ENCODE data around the gene LAPTM5.
"Not testable (repeated sequence)": the region's sequence is repeated elsewhere in the genome, so short reads cannot be mapped to it uniquely, and the experiment has no call there.

The LAPTM5 gene

GRCh38 chr1:30790850-30791778 lies 33.5 kb upstream of the LAPTM5 start:
- no peak for TF ChIP-seq EZH2 (optimal IDR thresholded peaks at IDR 0.05; ENCODE audit: low read depth, low read length)
- no peaks in the 10 kb centered on the region for H3K9me3 ChIP-seq (replicated peaks; ENCODE audit: insufficient read depth, low read length)
- H3K9ac ChIP-seq (ENCODE audit: low read length): no peak overlapping the region
- H3K9me2 ChIP-seq (replicated peaks; ENCODE audit: insufficient read depth, low read length): no peaks in the 10 kb centered on the region
- no peaks in the 10 kb centered on the region for H3K36me3 ChIP-seq (replicated peaks; ENCODE audit: insufficient read depth, low read length)
- H4K20me1 ChIP-seq (ENCODE audit: insufficient read depth, low read length): no peaks in the 10 kb centered on the region
- H3K4me2 ChIP-seq (ENCODE audit: low read depth, low read length): peak overlapping the region; percentile 30; the same call in 1 of the 2 replicates
- H3K27me3 ChIP-seq (replicated peaks; ENCODE audit: insufficient read depth, low read length): peaks cover 36% of the 10 kb centered on the region
- DNase-seq: peak; percentile 40
- 0 out of 2 replicates have a peak, but pooled peaks cover 4% of the 10 kb centered on the region for H3F3A ChIP-seq (ENCODE audit: insufficient read depth, low read length)
- no peak overlapping the region for H3K4me3 ChIP-seq (ENCODE audit: low read length)
- H3K4me1 ChIP-seq (ENCODE audit: low read length): peaks cover 9% of the 10 kb centered on the region
- no peak overlapping the region for H3K27ac ChIP-seq (ENCODE audit: low read length)
- no peaks in the 10 kb centered on the region for H3K79me2 ChIP-seq (ENCODE audit: low read length)
- H2AFZ ChIP-seq (ENCODE audit: low read length): no peak overlapping the region

DNA sequence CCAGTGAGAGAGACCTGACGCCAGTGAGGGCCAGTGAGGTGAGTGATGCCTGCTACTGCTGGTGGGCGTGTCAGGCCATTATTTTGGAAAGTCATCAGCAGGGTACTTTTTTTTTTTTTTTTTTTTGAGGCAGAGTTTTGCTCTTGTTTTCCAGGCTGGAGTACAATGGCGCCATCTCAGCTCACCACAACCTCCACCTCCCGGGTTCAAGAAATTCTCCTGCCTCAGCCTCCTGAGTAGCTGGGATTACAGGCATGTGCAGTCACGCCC lies 32.6 kb upstream of the LAPTM5 start:
- H3K9me2 ChIP-seq (replicated peaks; ENCODE audit: insufficient read depth, low read length): not testable (repeated sequence)

GRCh38 chr1:30789388-30790255 lies 32.0 kb upstream of the LAPTM5 start:
- Histone ChIP-seq H3K79me2 (ENCODE audit: low read length) (no peaks in the 10 kb centered on the region), H3K4me2 (ENCODE audit: low read depth, low read length) (no peak overlapping the region), H4K20me1 (ENCODE audit: insufficient read depth, low read length) (no peaks in the 10 kb centered on the region), H3K36me3 (replicated peaks; ENCODE audit: insufficient read depth, low read length) (no peaks in the 10 kb centered on the region), H3K9ac (ENCODE audit: low read length) (no peak overlapping the region), H3K27ac (ENCODE audit: low read length) (no peak overlapping the region), H3K4me1 (ENCODE audit: low read length) (peaks cover 9% of the 10 kb centered on the region), H2AFZ (ENCODE audit: low read length) (no peak overlapping the region), H3K27me3 (replicated peaks; ENCODE audit: insufficient read depth, low read length) (peaks cover 43% of the 10 kb centered on the region), H3K9me3 (replicated peaks; ENCODE audit: insufficient read depth, low read length) (no peaks in the 10 kb centered on the region), H3K9me2 (replicated peaks; ENCODE audit: insufficient read depth, low read length) (no peaks in the 10 kb centered on the region), H3K4me3 (ENCODE audit: low read length) (no peak overlapping the region), H3F3A (ENCODE audit: insufficient read depth, low read length) (0 out of 2 replicates have a peak, but pooled peaks cover 4% of the 10 kb centered on the region)
- TF ChIP-seq EZH2phosphoT487 (IDR thresholded peaks at IDR 0.05; ENCODE audit: low read length) (no peak), EZH2 (optimal IDR thresholded peaks at IDR 0.05; ENCODE audit: low read depth, low read length) (no peak), CTCF (IDR thresholded peaks at IDR 0.05; ENCODE audit: low read length) (no peak)
- DNase-seq: no peak

More for the DNA sequence above, 32.6 kb upstream of the LAPTM5 start:
- H2AFZ ChIP-seq (ENCODE audit: low read length); H3K4me3 ChIP-seq (ENCODE audit: low read length); H3K4me2 ChIP-seq (ENCODE audit: low read depth, low read length); H3K79me2 ChIP-seq (ENCODE audit: low read length); H3K27ac ChIP-seq (ENCODE audit: low read length); DNase-seq; H3K9ac ChIP-seq (ENCODE audit: low read length); H3K4me1 ChIP-seq (ENCODE audit: low read length); H4K20me1 ChIP-seq (ENCODE audit: insufficient read depth, low read length); H3F3A ChIP-seq (ENCODE audit: insufficient read depth, low read length); H3K9me3 ChIP-seq (replicated peaks; ENCODE audit: insufficient read depth, low read length); H3K36me3 ChIP-seq (replicated peaks; ENCODE audit: insufficient read depth, low read length): not testable (repeated sequence)
- peaks cover 40% of the 10 kb centered on the region for H3K27me3 ChIP-seq (replicated peaks; ENCODE audit: insufficient read depth, low read length)

DNA sequence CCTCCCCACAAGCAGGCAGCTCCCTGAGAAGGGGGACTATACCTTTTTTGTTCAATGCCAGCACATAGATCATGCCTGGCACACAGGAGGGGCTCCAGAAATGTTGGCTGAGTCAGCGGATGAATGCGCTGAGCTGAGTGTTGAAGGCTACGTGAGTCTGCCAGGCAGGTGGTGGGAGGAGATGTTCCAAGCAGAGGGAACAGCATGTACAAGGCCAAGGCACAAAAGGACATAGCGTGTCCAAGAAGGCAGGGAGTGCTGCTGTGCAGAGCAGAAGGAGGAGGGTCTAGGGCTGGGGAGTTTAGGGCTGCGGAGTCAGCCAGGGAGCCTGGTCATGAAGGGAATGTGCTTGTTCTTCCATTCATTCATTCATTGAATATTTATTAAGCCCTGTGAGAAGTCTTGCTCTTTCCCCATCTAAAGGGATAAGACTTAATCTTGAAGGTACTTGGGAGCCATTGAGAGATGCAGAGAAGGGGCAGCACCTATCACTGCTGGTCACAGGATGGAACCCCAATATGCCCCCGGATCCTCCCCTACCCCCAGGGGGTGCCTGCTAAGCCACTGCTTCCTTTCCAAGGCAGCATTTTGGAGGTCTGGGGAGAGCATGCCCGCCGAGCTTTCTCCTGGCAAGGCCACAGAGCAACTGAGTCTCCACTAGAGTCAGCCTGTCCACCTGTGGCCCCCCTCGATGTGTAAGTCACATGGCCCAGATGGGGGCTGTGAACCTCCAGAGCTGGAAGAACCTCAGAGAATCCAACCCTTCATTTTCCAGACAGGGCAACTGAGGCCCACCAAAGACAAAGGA lies 31.2 kb upstream of the LAPTM5 start:
- Histone ChIP-seq H3K36me3 (replicated peaks; ENCODE audit: insufficient read depth, low read length) (no peaks in the 10 kb centered on the region), H2AFZ (ENCODE audit: low read length) (no peak overlapping the region), H3K4me1 (ENCODE audit: low read length) (peaks cover 9% of the 10 kb centered on the region), H3K9ac (ENCODE audit: low read length) (no peak overlapping the region), H3K27me3 (replicated peaks; ENCODE audit: insufficient read depth, low read length) (peaks cover 43% of the 10 kb centered on the region), H3K9me2 (replicated peaks; ENCODE audit: insufficient read depth, low read length) (no peaks in the 10 kb centered on the region), H4K20me1 (ENCODE audit: insufficient read depth, low read length) (no peaks in the 10 kb centered on the region), H3K27ac (ENCODE audit: low read length) (no peak overlapping the region), H3F3A (ENCODE audit: insufficient read depth, low read length) (0 out of 2 replicates have a peak, but pooled peaks cover 4% of the 10 kb centered on the region), H3K4me2 (ENCODE audit: low read depth, low read length) (no peak overlapping the region), H3K4me3 (ENCODE audit: low read length) (no peak overlapping the region), H3K79me2 (ENCODE audit: low read length) (no peaks in the 10 kb centered on the region), H3K9me3 (replicated peaks; ENCODE audit: insufficient read depth, low read length) (no peaks in the 10 kb centered on the region)
- no peak for DNase-seq
- TF ChIP-seq EZH2 (optimal IDR thresholded peaks at IDR 0.05; ENCODE audit: low read depth, low read length) (no peak), CTCF (IDR thresholded peaks at IDR 0.05; ENCODE audit: low read length) (no peak), EZH2phosphoT487 (IDR thresholded peaks at IDR 0.05; ENCODE audit: low read length) (no peak)

All from MM.1S (cell line).